GM18498 (cell line): ENCODE data around the gene NET1.
A peak's percentile ranks its signal among the peaks of the same experiment; 100 is the strongest.

Experiments used
- ATAC-seq: cut with Tn5 transposase; IDR thresholded peaks from one replicate; pipeline ENCODE4 v1.9.1; 2021; ENCODE audit warnings: mild to moderate bottlenecking, moderate library complexity; ENCODE audit not compliant: unreplicated experiment

NET1 gene

DNA sequence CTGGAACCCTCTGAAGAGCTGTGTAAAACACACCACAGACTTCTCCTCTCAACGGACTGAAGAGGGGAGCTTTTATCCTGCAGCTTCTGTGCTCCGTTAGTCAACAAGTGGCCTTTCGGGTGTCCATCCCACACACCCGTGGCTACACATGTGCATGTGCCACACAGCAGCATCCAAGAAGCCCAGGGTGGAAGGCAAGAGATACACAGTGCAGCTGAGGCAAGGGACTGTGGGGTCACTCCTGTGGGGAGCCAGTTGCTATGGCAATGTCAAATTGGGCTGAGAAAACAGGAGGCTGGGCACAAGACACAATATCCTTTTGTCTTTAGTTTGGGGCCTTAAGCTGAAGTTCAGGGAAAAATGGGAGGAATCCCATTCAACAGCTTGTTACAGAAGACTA lies 28.7 kb downstream of the NET1 start:
- ATAC-seq, result no peak

GRCh38 chr10:5442065-5442989 lies 30.0 kb downstream of the NET1 start:
- ATAC-seq, result no peak

- ATAC-seq, result peak; percentile 24
Measured at GRCh38 chr10:5442990-5443370, 30.6 kb downstream of the NET1 start.

DNA sequence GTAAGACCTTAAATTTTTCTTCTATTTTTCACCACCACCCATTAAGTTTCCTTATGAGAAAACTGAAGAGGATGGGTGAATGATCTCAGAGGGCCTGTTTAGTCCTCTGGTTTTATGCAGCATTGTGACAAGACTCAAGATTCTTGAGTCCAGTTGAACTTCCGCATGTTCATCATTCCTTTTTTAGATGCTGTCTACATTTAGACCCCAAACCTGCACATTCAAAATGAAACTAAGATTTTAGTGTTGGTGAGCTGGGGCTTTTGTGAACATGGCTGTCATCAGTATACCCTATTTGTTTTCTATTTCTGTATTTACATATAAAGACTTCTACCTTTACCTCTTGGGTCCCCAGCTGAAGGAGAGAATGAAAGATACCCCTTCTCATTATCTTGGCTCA lies 31.1 kb downstream of the NET1 start:
- peak; percentile 66 for ATAC-seq

- ATAC-seq, result no peak
Measured at GRCh38 chr10:5445006-5445405, 32.6 kb downstream of the NET1 start.

- peak; percentile 66 for ATAC-seq
Measured at GRCh38 chr10:5446390-5446926, 34.1 kb downstream of the NET1 start.

DNA sequence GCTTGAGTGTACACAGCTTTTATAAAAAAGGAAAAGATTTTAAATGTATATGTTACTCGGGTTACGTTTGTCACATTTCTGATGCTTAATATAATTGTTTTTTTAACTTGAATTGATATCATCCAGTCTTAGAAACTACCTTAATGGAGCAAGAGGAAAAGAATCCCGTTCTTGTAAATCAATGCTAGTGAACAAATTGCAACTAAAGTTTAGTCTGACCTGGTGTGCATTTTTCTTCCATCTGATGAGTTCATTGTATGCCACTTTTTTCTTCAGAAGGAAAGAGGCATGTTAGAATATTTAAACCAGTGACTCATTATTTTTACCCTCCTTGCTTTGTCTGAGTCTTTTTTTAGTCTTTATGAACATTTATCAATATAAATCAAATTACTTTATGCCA lies 34.7 kb downstream of the NET1 start:
- no peak for ATAC-seq

- peak; percentile 59 for ATAC-seq
Measured at GRCh38 chr10:5447611-5448071, 35.3 kb downstream of the NET1 start.

GRCh38 chr10:5448333-5449001 lies 36.1 kb downstream of the NET1 start:
- no peak for ATAC-seq

DNA sequence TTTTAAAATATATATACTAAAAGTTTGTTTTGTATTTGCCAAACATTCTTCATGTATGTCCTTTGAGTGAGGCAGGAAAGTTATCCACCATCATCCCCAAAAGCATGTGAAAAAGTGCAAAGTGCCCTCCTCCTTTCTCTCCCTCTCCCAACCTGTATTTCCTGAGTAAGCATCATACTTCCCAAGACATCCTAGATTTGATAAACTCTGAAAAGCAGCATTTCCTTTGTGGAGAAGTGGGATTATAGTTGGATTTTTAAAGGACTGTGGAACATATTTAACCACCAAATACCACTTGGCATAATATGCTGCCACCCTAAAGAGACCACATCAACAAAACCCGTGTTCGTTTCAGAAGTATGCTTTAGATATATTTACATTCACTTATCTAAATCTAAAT lies 36.9 kb downstream of the NET1 start:
- no peak for ATAC-seq

DNA sequence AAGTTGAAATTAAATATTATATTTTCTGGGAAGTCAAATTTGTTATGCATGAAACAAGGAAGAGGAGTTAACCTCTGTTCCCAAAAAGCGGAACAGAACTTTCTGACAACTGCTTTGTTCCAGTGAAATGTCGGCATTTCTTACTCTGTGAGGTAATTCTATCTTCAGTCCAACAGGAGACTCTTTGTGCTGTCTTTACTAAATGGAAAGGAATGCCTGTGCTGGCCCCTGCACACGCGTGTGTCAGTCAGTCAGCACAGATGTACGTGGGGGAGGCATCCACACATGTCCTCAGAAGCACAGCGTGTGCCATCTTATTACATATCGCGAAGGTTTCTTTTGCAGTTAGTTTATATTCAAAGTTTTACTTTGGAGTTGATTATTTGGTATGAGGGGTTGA lies 37.5 kb downstream of the NET1 start:
- ATAC-seq, result no peak

GRCh38 chr10:5450605-5451384 lies 38.4 kb downstream of the NET1 start:
- no peak for ATAC-seq

DNA sequence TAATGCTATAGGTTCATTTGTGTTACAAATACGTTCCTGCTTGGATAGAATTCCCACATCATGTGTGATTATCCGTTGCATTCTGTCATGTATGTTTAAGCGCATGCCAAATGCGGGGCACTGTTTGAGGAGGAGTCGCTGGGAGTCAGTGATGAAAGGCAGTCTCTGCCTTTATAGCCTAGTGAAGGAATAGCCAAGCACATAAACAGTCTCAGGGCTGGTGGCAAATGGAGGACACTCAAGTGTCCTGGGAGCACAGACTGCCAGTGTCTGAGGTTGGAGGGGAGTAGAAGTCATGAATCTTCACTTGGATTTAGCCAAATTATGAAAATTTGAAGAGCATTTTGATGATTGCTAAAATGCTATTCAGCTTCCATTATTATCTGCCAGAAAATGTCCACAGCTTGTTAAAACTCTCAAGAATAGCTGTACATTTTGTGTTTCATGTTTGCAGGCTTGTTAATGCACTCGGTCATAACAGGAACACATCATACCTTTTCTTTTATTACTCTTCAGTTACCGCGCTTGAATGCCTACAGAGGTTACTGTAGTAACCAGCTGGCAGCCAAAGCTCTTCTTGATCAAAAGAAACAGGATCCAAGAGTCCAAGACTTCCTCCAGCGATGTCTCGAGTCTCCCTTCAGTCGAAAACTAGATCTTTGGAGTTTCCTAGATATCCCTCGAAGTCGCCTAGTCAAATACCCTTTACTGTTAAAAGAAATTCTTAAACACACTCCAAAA lies 41.6 kb downstream of the NET1 start:
- ATAC-seq, result no peak

- ATAC-seq, result no peak
Measured at GRCh38 chr10:5456563-5456962, 44.2 kb downstream of the NET1 start.

DNA sequence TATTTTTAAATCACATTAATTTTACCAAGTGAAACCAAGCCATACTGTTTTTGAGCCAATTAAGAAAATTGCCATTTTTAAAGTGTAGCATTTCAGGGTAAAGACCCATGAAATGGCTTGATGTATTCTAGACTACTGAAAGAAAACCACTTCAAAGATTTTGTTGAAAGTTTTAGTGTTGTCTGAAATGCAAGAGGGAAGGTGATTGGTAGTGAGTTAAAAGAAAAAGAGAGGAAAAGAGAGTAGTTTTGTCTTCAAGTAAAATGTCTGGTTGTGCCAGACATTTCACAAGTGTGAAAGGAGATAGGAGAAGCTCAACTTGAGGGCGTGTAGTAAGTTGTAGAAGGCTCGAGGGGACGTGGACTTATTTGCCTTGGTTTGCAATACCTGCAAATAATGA lies 45.4 kb downstream of the NET1 start:
- ATAC-seq, result no peak

DNA sequence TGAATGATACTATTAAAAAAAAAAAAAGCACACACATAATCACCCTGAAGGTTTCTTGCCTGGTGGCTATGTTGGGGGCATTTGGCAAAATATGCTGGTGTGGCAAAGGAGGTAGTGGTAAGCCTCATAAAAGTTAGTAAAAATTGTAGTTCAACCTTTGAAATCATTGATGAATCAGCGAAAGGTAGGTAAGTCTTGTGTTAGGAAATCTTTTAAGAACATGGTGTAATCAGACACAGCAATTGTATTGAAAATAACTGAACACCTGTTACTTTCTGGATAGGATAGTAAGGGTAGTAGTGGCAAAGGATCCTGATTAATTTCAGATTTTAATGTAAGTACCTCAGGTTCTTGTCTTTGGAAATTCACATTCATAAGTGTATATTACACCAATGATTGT lies 46.1 kb downstream of the NET1 start:
- ATAC-seq, result no peak

DNA sequence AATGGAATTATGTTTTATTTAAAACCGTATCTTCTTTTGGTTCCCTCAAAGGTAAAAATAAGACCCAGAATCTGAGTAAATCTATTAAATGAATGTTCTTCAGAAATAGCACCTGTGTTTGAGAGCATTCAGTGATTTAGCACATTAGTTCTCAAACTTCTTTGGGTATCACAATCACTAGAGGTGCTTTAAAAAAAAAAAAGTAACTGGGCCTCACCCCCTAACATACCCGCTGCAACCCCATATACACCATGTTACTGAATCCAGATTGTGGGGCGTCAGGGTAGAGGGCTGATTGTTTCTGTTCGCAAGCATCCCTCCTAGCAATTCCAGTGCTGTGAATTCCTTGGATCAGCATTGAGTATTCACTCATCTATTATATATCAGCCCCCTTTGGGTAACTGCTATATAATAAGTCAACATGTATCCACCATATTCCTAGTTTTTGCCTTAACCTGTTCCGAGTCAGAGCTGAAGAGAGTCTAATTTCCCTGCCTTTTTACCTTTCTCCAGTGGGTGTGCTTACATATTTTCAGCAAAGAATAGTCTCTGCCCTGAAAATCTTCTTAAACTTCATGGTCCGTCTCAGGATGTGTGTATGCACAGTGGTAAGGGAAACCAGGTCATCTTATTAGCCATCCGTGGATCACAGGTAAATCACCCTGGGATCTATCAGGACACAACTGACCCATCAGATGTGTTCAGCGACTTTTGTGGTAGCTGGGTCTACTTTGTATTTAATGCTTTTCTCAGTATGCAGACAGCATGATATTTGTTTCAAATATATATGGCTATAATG lies 46.8 kb downstream of the NET1 start:
- ATAC-seq, result no peak

DNA sequence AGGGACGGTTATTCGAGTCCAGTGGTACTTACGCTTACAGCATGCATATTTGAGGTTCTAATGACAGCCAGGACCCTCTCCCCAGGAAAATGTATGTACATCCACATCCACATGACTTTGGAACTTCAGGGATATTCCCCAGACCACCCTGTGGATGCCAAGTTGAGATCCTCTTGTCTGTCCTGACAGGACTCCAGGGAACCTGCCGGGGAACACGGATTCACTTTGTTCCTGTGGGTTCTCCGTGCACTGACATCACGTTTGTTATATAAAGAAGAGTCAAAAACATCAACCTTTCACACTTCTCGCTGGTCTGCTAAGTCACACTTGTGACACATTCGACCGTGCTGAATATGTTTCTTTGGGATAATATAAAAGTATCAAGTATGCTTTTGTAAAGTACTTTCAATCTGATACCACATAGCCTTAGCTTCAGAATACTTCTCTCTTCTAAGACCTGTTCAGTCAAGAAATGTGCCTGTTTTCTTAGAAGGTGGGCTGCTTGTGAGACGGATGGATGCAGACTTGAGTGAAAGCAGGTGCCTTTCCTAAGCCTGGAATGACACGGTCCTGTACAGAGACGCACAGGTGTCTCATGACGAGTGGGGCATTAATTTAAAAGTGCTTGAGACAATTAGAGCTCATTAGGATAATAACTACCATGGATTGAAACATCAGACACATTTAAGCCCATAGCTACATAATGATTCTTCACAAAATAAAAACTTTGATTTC lies 48.3 kb downstream of the NET1 start:
- no peak for ATAC-seq

GRCh38 chr10:5461203-5461588 lies 48.8 kb downstream of the NET1 start:
- ATAC-seq, result no peak
